Activated CD4-positive, alpha-beta T cell treated with anti-CD3 and anti-CD28 coated beads for 24 hours (primary cell): Measurements from ENCODE around the gene STXBP5.
"Not testable (repeated sequence)": the region's sequence is repeated elsewhere in the genome, so short reads cannot be mapped to it uniquely, and the experiment has no call there.

Experiments
- DNase-seq, 2 donors: peaks; one replicate each; pipeline ENCODE4 v3.0.0-alpha.2; 2020; ENCODE audit warnings: low read depth in 2 of 2

STXBP5 gene

DNA sequence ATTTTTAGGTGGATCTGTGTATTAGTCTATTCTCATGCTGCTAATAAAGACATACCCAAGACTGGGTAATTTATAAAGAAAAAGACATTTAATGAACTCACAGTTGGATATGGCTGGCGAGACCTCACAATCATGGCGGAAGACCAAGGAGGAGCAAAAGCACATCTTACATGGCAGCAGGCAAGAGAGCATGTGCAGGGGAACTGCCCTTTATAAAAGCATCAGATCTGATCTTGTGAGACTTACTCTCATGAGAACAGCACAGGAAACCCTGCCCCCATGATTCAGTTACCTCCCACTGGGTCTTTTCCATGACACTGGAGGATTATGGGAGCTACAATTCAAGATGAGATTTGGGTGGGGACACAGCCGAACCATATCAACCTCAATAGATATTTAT lies 176.6 kb downstream of the STXBP5 start:
- DNase-seq, result not testable (repeated sequence)

DNA sequence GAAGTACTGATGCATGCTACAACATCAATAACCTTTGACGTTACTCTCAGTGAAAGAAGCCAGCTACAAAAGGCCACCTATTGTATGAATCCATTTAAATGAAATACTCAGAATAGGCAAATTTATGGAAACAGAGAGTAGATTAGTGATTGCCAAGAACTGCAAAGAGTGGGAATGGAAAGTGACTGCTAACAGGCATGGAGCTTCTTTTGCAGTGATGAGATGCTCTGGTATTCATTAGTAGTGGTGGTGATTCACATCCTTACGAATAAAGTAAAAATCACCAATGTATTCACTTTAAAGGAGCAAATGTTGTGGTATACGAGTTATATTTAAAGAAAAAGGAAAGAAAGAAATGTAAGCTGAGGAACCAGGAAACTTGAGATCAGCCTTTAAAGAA lies 177.5 kb downstream of the STXBP5 start:
- no peak for DNase-seq

- no peak for DNase-seq
These were observed 178.8 kb downstream of the STXBP5 start for GRCh38 chr6:147382945-147383554.

GRCh38 chr6:147384029-147384428 lies 179.8 kb downstream of the STXBP5 start:
- DNase-seq, result no peak

- DNase-seq, result no peak
These were observed 180.8 kb downstream of the STXBP5 start for GRCh38 chr6:147384737-147385710.

DNA sequence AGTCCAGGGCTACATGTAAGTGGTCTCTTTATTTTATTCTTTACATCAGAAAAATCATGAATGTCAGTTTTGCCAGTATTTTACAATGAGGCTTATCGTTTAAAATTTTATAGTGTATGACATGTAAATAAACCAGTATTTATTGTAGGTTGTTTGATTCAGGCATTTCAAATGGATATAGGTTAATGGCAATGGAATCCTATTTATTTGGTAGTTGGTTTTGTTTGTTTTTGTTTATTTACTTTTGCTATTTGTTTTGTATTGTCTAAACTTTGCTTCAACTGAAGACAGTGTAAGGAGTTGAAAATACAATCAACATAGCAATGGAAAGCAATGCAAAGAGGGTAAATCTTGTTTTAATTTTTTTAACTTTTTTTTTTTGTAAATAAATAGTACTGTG lies 185.2 kb downstream of the STXBP5 start:
- no peak for DNase-seq

GRCh38 chr6:147390909-147391536 lies 186.8 kb downstream of the STXBP5 start:
- no peak for DNase-seq

DNA sequence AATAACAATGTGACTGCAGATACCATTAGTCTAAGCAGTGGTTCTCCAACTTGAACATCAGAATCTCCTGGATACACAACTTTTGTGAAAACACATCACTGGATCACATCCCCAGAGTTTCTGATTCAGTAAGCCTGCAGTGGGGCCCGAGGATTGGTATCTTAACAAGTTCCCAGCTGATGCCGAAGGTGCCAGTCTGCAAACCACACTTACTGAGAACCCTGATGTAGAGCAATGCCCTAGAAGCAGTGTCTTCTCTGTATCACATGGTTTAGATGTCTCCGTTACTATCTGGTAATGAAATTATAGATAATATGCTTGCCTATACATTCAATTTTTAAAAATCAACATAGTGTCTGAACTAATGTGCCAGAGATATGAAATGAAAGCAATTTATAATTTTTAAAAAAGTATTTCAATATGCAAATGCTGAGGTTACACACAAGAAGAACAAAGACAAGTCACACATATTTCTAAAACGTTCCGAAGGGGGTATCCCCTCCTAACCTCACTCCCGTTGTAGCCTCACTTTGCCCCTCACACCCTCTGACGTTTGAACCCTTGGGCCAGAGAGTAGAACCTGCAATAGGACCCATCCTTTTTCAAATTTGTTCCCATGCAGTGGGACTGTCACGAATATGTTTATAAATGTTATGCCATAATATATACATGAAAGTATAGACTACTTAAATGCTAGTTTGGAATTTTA lies 188.9 kb downstream of the STXBP5 start:
- DNase-seq, result no peak

- DNase-seq, result no peak
These were observed 190.9 kb downstream of the STXBP5 start for GRCh38 chr6:147395158-147395557.

DNA sequence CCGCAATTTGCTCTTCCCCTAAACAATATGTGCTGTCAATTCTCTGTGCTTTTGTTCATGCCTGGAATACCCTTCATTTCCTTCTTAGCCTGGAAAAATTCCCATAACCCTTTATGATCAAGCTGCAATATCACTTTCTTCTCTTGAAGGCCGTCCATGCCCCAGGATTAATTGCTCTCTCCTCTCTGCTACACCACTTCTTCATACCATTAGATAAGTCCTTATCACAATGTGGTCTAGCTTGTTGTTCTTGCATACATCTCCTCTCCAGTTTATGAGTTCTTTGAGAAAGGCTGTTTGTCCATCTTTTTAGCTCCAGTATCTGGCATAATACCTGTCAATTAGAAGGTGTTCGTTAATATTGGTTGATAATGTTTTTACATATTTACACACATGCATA lies 193.1 kb downstream of the STXBP5 start:
- DNase-seq, result no peak

DNA sequence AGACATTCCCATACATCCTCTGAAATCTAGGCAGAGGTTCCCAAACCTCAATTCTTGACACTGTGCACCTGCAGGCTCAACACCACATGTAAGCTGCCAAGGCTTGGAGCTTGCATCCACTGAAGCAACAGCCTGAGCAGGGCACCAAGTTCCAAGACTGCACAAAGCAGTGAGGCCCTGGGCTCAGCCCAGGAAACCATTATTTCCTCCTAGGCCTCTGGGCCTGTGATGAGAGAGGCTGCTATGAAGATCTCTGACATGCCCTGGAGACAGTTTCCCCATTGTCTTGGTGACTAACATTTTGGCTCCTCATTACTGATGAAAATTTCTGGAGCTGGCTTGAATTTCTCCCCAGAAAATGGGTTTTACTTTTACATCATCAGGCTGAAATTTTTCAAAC lies 196.8 kb downstream of the STXBP5 start:
- no peak for DNase-seq

GRCh38 chr6:147401779-147402178 lies 197.6 kb downstream of the STXBP5 start:
- DNase-seq, result no peak

- DNase-seq, result no peak
These were observed 202.6 kb downstream of the STXBP5 start for GRCh38 chr6:147406783-147407182.

DNA sequence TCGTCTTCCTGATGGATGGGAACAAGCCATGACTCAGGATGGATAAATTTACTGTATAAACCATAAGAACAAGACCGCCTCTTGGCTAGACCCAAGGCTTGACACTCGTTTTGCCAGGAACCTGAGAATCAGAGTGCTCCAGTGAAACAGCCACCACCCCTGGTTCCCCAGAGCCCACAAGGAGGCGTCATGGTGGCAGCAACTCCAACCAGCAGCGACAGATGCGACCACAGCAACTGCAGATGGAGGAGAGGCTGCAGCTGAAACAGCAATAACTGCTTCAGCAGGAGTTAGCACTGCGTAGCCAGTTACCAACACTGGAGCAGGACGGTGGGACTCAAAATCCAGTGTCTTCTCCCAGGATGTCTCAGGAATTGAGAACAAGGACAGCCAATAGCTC lies 203.4 kb downstream of the STXBP5 start:
- no peak for DNase-seq

DNA sequence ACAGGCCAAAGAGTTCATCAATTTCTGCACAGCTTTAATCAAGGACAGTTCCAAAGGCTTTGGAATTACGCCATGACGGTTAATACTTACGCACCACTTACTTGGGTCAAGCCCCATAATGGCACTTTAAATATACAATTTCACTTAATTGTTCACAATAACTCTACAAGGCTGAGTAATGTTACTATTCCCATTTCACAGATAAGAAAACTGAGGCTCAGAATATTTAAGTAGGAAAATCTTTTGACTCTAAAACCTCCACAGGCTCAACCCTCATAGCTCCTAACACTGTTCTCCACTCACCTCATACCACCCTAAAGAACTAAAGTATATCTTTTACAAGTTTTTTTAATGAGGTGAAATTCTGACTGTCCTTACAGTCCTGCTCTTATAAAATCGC lies 212.4 kb downstream of the STXBP5 start:
- DNase-seq, result no peak

- no peak for DNase-seq
These were observed 213.7 kb downstream of the STXBP5 start for GRCh38 chr6:147417954-147418353.

- DNase-seq, result no peak
These were observed 214.3 kb downstream of the STXBP5 start for GRCh38 chr6:147418523-147418922.

DNA sequence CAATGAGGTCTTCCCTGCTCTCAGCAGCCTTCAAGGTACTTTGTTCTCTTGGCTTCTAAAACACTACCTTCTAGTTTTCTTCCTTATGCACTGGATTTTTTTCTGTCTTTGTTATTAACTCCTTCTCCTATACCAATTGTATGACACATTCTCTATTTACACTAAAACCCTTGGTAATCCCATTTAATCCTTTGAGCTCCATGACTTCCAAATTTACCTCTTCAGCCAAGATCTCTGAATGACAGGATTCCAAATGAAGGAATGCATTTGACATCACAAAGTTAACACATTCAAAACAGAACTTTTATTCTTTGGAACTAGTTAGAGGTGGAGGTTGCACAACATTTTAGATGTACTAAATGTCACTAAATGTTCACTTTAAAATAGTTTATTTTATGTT lies 217.7 kb downstream of the STXBP5 start:
- DNase-seq, result no peak

DNA sequence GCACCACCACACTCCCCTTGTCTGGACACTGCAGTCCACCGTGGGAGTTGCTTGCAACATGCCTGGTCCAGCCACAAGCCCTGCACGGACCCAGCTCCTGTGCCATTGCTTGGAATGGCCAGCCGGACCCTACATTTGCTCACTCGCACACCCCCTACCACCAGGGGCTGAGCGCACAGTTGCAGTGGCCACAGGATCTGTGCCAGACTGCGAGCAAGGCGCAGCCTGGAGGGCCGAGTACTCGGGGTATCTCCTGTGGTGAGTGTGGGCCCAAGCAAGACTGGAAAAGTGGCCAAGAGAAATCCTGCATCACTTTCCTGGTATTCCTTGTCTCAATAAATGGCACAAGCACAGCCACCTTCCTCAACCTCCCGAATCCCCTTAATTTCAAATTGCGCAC lies 218.9 kb downstream of the STXBP5 start:
- no peak for DNase-seq

DNA sequence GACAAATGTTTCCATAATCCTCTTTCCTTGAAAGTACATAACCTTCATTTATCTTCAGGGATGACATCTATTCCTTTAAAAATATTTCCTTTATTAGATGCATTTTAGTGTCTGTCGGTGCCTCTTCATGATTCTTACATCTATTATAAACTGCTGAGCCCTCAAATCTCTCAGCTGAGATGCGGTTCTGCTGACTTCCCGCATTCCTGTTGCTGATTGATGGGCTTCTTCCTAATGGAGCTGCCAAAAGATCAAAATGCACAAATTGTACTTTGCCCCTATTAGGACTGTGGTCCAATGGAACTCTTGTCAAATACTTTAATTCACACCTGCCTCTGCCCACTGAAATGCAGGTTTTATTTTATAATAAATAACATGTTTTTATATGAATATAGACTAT lies 225.6 kb downstream of the STXBP5 start:
- DNase-seq, result no peak

DNA sequence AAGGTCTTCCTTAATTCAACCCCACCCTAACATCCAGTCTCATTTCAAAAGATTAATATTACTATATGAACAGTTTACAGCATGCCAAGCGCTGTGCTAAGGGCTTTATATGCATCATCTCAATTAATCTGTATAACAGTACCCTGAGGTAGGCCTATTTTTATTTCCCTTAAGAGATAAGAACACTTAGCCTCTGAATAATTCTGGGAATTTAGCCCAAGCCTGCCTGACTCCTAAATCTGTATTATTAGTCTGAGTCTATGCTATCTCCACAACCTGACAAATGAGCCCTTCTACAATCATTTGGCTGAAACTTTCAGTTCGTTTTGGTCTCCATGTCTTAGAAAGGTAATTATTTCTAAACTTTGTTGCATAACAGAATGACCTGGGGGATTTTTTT lies 226.6 kb downstream of the STXBP5 start:
- no peak for DNase-seq

GRCh38 chr6:147434076-147434475 lies 229.9 kb downstream of the STXBP5 start:
- DNase-seq, result no peak
